CD4-positive, CD25-positive, alpha-beta regulatory T cell (primary cell): ENCODE measurements around the gene PYGB. TPM values are rescaled to one million over a fixed set of nuclear protein-coding genes. Genes with fewer than 3 reads are reported as not detected.
"Not testable (repeated sequence)": the region's sequence is repeated elsewhere in the genome, so short reads cannot be mapped to it uniquely, and the experiment has no call there.

Experiments used
- ATAC-seq, 2 donors: fragments of 150-1000 bp; cut with Tn5 transposase; one replicate each; pipeline ENCODE4 v1.10.0; 2021; ENCODE audit warnings: low read depth in 2 of 2, moderate number of reproducible peaks in 2 of 2, moderate library complexity in 1 of 2
- DNase-seq, 3 donors: peaks; one replicate each; pipeline versions ENCODE4 v3.0.0 to v3.0.0-alpha.2; 2012 to 2022; ENCODE audit warnings: mixed read lengths in 1 of 3
- H3K27ac ChIP-seq: one replicate; pipeline ENCODE4 v1.7.0; 2013; ENCODE audit warnings: mild to moderate bottlenecking, low read length; ENCODE audit not compliant: insufficient read depth, poor library complexity, severe bottlenecking
- H3K27me3 ChIP-seq: one replicate; pipeline ENCODE4 v1.7.0; 2013; ENCODE audit warnings: low read length; ENCODE audit not compliant: control insufficient read depth, insufficient read depth
- H3K36me3 ChIP-seq: one replicate; pipeline ENCODE4 v1.7.0; 2013; ENCODE audit warnings: mild to moderate bottlenecking, low read length, moderate library complexity; ENCODE audit not compliant: control insufficient read depth, insufficient read depth
- H3K4me1 ChIP-seq: 2 replicates; pipeline ENCODE4 v1.7.0; 2013; ENCODE audit warnings: mild to moderate bottlenecking, low read length; ENCODE audit not compliant: insufficient read depth, control insufficient read depth, poor library complexity, severe bottlenecking
- H3K4me3 ChIP-seq: one replicate; pipeline ENCODE4 v1.7.0; 2013; ENCODE audit warnings: low read depth, mild to moderate bottlenecking, low read length, moderate library complexity
- H3K9me3 ChIP-seq, 2 experiments: 1 replicate in 1 of 2; 2 replicates in 1 of 2; pipeline ENCODE4 v1.7.0; 2013; ENCODE audit warnings: low read length in 2 of 2, mild to moderate bottlenecking in 1 of 2, moderate library complexity in 1 of 2; ENCODE audit not compliant: control insufficient read depth in 2 of 2
- H3K27ac Mint-ChIP-seq, 3 donors: one replicate each; pipeline ENCODE4 v1.8.0; 2020 to 2022; ENCODE audit warnings: mild to moderate bottlenecking in 3 of 3, mixed read lengths in 3 of 3, moderate library complexity in 2 of 3
- H3K27me3 Mint-ChIP-seq: one replicate; pipeline ENCODE4 v1.8.0; 2022; ENCODE audit warnings: mild to moderate bottlenecking, mixed read lengths
- H3K36me3 Mint-ChIP-seq: one replicate; pipeline ENCODE4 v1.8.0; 2020; ENCODE audit warnings: mixed read lengths
- H3K4me1 Mint-ChIP-seq, 4 donors: one replicate each; pipeline ENCODE4 v1.8.0; 2020 to 2022; ENCODE audit warnings: mixed read lengths in 4 of 4, mild to moderate bottlenecking in 1 of 4
- H3K4me3 Mint-ChIP-seq, 4 donors: one replicate each; pipeline ENCODE4 v1.8.0; 2020 to 2022; ENCODE audit warnings: mild to moderate bottlenecking in 4 of 4, mixed read lengths in 4 of 4, moderate library complexity in 3 of 4
- H3K9me3 Mint-ChIP-seq, 7 donors: one replicate each; pipeline ENCODE4 v1.8.0; 2020 to 2022; ENCODE audit warnings: mixed read lengths in 7 of 7, mild to moderate bottlenecking in 3 of 7, moderate library complexity in 2 of 7
- polyA plus RNA-seq, 4 donors: library from polyadenylated mRNA; unstranded; fragments of 300-500 nt; fragmentation: Illumina TruSeq; gene quantifications; one replicate each; pipeline ENCODE4 v1.2.3, GENCODE V29; 2021
- total RNA-seq: library from RNA; stranded (reverse); gene quantifications from one replicate; pipeline ENCODE4 v1.2.3, GENCODE V29; 2022

The PYGB gene
- total and polyA plus RNA-seq, 5 donors from 2014 or later = 37.2 to 64.6 (median 45.4) TPM

DNA sequence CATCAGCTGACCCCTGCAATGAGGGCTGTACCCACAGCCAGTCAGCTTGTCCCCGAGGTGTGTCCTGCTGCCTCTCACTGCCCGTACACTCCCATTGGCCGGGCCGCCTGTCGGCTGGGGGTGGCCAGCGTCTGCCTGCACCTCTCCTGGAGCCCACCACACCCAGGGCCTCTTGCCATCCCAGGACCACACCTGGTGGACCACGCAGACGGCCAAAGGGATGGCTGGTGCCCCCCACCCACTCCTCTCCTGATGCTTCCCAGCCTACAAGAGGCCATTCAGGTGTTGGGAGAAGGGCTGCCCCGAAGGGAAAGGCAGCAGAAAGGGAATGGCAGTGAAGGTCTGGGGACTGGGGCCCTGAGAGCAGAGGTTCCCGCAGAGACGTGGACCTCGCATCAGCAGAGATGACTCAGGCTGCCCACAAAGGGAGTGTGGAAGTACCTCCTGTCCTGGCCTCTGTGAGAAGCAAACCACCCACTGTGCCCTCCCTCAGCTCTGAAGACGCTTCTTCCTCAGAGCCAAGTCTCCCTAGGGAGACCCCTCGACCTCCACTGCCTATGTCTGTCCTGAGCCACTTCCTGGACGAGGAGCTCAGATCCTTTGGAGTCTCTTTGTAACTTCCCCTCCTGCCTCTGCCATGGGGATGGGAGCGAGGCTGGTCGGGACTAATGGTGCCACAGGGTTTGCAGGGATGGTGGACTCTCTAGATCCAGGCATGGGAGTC lies 60.9 kb downstream of the PYGB start:
- ATAC-seq (no peak), DNase-seq (no peak)
- Mint-ChIP-seq H3K4me3 (no peak overlapping the region), H3K27me3 (no peaks in the 10 kb centered on the region), H3K36me3 (peaks cover 9% of the 10 kb centered on the region), H3K27ac (peak overlapping the region in 1 of 3 donors; percentile 94), H3K4me1 (peaks cover 8 to 17% (median 14%) of the 10 kb centered on the region in 4 donors), H3K9me3 (peaks cover 0 to 2% (median 0%) of the 10 kb centered on the region in 7 donors)
- no peaks in the 10 kb centered on the region for H3K27me3 ChIP-seq
- peaks cover 16% of the 10 kb centered on the region for H3K4me1 ChIP-seq
- H3K9me3 ChIP-seq = no peaks in the 10 kb centered on the region
- H3K36me3 ChIP-seq = no peaks in the 10 kb centered on the region
- no peak overlapping the region for H3K27ac ChIP-seq
- H3K4me3 ChIP-seq = no peak overlapping the region

DNA sequence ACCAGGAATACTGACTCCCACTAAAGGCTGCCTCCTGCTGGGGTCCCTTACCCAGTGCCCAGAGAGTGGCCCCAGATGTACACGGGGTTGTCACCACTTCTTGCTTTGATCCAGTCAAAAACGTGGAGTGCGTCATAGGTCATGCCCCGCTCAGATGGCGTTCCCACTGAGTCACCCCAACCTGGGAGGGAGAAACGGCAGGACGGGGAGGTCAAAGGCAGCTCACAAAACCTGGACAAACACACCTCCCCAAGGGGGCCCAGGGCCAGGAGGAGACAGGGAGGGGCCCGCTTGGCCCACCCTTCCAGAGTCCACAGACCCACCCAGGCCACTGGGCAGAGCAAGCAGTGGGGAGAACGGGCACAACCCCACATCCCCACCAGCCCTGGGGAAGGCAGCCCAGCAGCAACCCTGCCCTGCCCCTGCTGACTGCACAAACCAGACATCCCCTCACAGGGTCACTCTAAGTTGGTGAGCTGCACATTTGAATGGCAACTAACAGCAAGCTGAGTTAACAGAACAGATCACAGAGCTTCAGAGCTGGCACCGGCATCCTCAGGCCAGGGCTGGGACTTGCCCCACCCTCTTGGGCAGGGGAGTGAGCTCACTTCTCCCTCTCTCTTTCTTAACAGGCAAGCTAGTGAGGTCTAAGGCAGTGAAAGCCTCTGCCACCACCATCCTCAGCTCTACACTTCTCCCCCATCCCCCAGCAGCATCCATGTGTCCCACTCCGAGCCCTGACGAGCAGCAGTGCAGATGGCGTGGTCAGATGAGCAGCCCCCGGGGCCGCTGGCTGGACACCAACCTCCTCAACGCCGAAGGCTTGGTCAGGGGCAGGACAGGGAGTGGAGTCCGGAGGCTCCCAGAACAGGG lies 61.7 kb downstream of the PYGB start:
- Histone ChIP-seq H3K4me3 (peak overlapping the region; percentile 66), H3K27ac (no peak overlapping the region), H3K27me3 (no peaks in the 10 kb centered on the region), H3K4me1 (peaks cover 16% of the 10 kb centered on the region), H3K36me3 (no peaks in the 10 kb centered on the region), H3K9me3 (no peaks in the 10 kb centered on the region)
- DNase-seq (peak in 1 of 3 donors; percentile 42), ATAC-seq (peak; percentile 8)
- peak overlapping the region in 2 of 3 donors; percentile 92 to 94 for H3K27ac Mint-ChIP-seq
- H3K27me3 Mint-ChIP-seq = no peaks in the 10 kb centered on the region
- peaks cover 8 to 21% (median 14%) of the 10 kb centered on the region in 4 donors for H3K4me1 Mint-ChIP-seq
- H3K36me3 Mint-ChIP-seq = peaks cover 9% of the 10 kb centered on the region
- H3K4me3 Mint-ChIP-seq = peak overlapping the region in 1 of 4 donors; percentile 81
- H3K9me3 Mint-ChIP-seq = peaks cover 0 to 2% (median 0%) of the 10 kb centered on the region in 7 donors

DNA sequence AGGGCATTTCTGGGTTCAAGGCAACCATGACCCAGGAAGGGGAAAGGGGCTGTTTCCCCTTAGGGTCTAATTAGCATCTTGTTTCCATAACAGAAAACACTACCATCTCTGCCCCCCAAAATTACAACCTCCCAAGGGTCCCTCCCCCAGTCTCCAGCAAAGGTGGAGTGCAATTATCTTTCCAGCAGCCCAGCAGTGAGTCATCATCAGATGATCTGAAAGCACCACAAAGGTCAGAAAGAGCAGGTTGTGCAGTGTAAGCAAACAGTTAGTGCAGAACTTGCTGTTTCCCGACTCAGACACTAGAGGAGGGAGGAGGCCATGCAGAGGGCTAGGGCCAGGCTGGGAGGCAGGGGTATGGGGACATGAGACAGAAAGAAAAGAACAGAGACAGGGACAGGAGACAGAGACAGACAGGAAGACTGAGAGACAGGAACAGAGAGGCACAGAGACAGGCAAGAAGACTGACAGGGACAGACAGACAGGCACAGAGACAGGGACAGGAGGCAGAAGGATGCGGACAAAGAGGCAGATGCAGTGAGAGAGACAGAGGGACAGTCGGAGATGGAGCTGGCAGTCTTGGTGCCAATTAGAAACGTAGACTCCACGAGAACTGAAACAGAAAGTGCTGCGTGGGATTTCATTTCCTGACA lies 62.5 kb downstream of the PYGB start:
- peaks cover 11% of the 10 kb centered on the region for H3K36me3 Mint-ChIP-seq
- Histone ChIP-seq H3K9me3 (no peaks in the 10 kb centered on the region), H3K36me3 (no peaks in the 10 kb centered on the region), H3K4me3 (peak overlapping the region; percentile 66), H3K4me1 (peaks cover 16% of the 10 kb centered on the region), H3K27ac (peak overlapping the region; percentile 60), H3K27me3 (no peaks in the 10 kb centered on the region)
- peaks cover 0 to 2% (median 0%) of the 10 kb centered on the region in 7 donors for H3K9me3 Mint-ChIP-seq
- H3K4me1 Mint-ChIP-seq = peaks cover 8 to 21% (median 14%) of the 10 kb centered on the region in 4 donors
- peak overlapping the region; percentile 87 to 94 (median 92) for H3K27ac Mint-ChIP-seq
- peak in 2 of 3 donors; percentile 41 to 85 for DNase-seq
- ATAC-seq = peak; percentile 95 to 96
- H3K27me3 Mint-ChIP-seq = no peaks in the 10 kb centered on the region
- peak overlapping the region; percentile 44 to 81 (median 77) for H3K4me3 Mint-ChIP-seq

DNA sequence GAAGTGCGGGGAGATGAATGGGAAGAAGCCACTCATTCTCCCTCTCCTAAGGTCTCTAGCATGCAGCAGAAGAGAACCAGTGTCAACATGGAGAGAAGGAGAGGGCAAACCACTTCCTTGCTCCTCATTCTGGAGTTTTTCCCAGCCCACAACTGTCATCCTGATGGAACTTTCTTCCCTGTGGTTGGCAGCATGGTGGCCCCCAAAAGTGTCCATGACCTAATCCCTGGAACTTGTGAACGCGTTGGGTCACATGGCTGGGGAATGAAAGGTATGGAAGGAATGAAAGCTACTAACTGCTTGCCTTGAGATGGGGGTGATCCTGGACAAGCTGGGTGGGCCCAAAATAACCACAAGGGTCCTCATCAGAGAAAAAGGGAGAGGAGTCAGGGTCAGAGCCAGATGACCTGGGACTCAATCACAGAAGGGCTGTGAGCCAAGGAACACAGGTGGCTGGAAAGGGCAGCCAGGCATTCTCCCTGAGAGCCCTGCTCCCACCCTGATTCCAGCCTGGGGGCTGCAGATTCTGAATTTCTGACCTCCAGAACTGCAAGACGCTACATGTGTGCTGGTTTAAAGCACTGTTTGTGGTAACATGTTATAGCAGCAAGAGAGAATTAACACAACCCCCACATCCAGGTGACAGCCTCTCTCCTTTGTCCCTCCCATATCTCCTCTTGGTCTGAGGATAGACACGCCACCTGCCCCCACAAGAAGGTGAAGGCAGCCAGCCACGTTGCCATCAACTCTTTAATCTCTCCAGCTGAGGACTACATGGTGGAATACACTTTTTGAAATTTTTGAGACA lies 63.2 kb downstream of the PYGB start:
- Histone ChIP-seq H3K36me3 (no peaks in the 10 kb centered on the region), H3K27ac (peak overlapping the region; percentile 60), H3K9me3 (no peaks in the 10 kb centered on the region), H3K4me1 (peaks cover 16% of the 10 kb centered on the region), H3K27me3 (no peaks in the 10 kb centered on the region), H3K4me3 (peak overlapping the region; percentile 66)
- H3K27ac Mint-ChIP-seq = peak overlapping the region; percentile 58 to 94 (median 92)
- peaks cover 0 to 2% (median 0%) of the 10 kb centered on the region in 7 donors for H3K9me3 Mint-ChIP-seq
- DNase-seq = no peak
- H3K4me3 Mint-ChIP-seq = peak overlapping the region; percentile 44 to 81 (median 77)
- H3K27me3 Mint-ChIP-seq = no peaks in the 10 kb centered on the region
- no peak for ATAC-seq
- peaks cover 14% of the 10 kb centered on the region for H3K36me3 Mint-ChIP-seq
- H3K4me1 Mint-ChIP-seq = peaks cover 8 to 21% (median 15%) of the 10 kb centered on the region in 4 donors

DNA sequence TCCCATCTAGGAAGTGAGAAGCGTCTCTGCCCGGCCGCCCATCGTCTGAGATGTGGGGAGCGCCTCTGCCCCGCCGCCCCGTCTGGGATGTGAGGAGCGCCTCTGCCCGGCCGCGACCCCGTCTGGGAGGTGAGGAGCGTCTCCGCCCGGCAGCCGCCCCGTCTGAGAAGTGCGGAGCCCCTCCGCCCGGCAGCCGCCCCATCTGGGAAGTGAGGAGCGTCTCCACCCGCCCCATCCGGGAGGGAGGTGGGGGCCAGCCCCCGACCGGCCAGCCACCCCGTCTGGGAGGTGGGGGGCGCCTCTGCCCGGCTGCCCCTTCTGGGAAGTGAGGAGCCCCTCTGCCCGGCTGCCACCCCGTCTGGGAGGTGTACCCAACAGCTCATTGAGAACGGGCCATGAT lies 64.8 kb downstream of the PYGB start:
- Mint-ChIP-seq H3K36me3 (peaks cover 19% of the 10 kb centered on the region), H3K4me1 (peaks cover 8 to 24% (median 18%) of the 10 kb centered on the region in 4 donors)
- H3K27me3 ChIP-seq, H3K4me3 Mint-ChIP-seq, H3K9me3 ChIP-seq, H3K27me3 Mint-ChIP-seq, DNase-seq, H3K9me3 Mint-ChIP-seq, H3K36me3 ChIP-seq, H3K4me3 ChIP-seq, ATAC-seq, H3K27ac Mint-ChIP-seq, H3K27ac ChIP-seq: not testable (repeated sequence)
- H3K4me1 ChIP-seq = peaks cover 16% of the 10 kb centered on the region

DNA sequence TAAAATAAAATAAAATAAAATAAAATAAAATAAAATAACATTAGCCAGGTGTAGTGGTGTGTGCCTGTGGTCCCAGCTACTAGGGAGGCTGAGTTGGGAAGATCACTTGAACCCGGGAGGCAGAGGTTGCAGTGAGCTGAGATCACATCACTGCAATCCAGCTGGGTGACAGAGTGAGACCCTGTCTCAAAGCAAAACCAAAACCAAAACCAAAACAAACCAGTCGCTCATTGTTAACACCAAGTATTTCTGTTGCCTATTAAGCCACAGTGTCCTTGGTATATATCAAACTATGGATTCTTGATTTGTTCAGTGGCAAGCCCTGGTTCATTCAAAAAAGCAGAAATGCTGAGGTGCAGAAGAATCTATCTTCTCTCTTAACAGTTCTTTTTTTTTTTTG lies 65.7 kb downstream of the PYGB start:
- no peak overlapping the region for H3K4me3 Mint-ChIP-seq
- H3K27ac ChIP-seq = no peak overlapping the region
- H3K4me1 Mint-ChIP-seq = peaks cover 8 to 27% (median 19%) of the 10 kb centered on the region in 4 donors
- peaks cover 20% of the 10 kb centered on the region for H3K36me3 Mint-ChIP-seq
- H3K9me3 ChIP-seq = no peaks in the 10 kb centered on the region
- no peaks in the 10 kb centered on the region for H3K36me3 ChIP-seq
- no peak overlapping the region for H3K27ac Mint-ChIP-seq
- H3K27me3 Mint-ChIP-seq = no peaks in the 10 kb centered on the region
- no peaks in the 10 kb centered on the region for H3K27me3 ChIP-seq
- H3K9me3 Mint-ChIP-seq = no peaks in the 10 kb centered on the region
- no peak overlapping the region for H3K4me3 ChIP-seq
- ATAC-seq (no peak), DNase-seq (peak in 1 of 3 donors; percentile 51)
- peaks cover 16% of the 10 kb centered on the region for H3K4me1 ChIP-seq
